HL-60 (cell line): Measurements from ENCODE around the gene FKRP.

Experiments
- CTCF ChIP-seq: IDR thresholded peaks from one replicate; pipeline ENCODE4 v1.5.1; 2011; ENCODE audit warnings: low read length, control low read depth, inconsistent platforms; ENCODE audit not compliant: insufficient read depth
- GABPA ChIP-seq: IDR thresholded peaks from 2 replicates; pipeline ENCODE4 v1.6.1; 2012; ENCODE audit warnings: low read depth
- POLR2AphosphoS5 ChIP-seq: IDR thresholded peaks from 2 replicates; pipeline ENCODE4 v1.6.1; 2012; ENCODE audit warnings: low read depth
- REST ChIP-seq: IDR thresholded peaks from 2 replicates; pipeline ENCODE4 v1.6.1; 2012; ENCODE audit warnings: low read depth; ENCODE audit not compliant: insufficient replicate concordance
- SPI1 ChIP-seq: IDR thresholded peaks from 2 replicates; pipeline ENCODE4 v1.6.1; 2012; ENCODE audit warnings: low read depth, mild to moderate bottlenecking, borderline replicate concordance

- no peak for TF ChIP-seq CTCF
- TF ChIP-seq POLR2AphosphoS5: no peak
- TF ChIP-seq GABPA: no peak
- no peak for TF ChIP-seq REST
- TF ChIP-seq SPI1: no peak
These were observed 43.1 kb downstream of the FKRP start for GRCh38 chr19:46788968-46789338.
